Fibroblast of peridontal ligament (primary cell): Measurements from ENCODE around the gene SPOCD1.

Experiments
- DNase-seq: peaks from one replicate; pipeline ENCODE4 v3.0.0-alpha.2; 2010; ENCODE audit errors: extremely low read depth

Gene SPOCD1

DNA sequence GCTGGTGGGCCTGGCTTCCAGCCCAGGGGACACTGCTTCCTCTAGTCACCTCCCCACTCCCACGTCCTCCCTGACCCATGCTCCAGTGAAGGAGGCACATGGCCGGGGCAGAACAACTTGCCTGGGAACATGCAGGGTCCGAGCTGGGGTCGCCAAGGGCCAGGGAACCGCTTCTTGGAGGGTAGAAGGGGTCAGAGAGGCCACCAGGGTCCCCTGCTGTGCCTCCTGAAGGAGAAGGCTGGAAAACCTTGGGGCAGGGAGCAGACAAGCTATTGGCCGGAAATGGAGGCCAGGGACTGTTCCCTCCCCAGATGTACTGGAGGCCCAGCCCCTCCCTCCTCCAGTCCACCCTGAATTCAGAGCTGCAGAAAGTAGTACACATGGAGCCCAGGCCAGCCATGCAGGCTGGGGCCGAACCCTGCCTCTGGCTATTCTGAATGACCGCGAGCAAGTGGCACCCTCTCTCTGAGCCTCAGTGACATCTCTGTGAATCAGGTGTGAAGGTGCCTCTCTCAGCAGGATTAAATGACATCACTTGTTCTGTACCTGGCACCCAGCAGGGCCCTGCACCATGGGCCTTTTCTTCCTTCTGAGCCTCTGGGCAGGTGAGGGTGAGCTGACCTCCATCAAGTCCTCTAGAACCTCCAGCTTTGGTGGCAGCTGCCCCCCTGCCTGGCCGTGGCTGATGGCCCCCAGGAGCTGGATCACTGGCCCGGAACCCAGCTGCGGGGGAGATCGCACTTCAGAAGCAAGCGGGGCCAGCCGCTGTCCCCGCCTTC lies 15.7 kb downstream of the SPOCD1 start:
- DNase-seq, result no peak

DNA sequence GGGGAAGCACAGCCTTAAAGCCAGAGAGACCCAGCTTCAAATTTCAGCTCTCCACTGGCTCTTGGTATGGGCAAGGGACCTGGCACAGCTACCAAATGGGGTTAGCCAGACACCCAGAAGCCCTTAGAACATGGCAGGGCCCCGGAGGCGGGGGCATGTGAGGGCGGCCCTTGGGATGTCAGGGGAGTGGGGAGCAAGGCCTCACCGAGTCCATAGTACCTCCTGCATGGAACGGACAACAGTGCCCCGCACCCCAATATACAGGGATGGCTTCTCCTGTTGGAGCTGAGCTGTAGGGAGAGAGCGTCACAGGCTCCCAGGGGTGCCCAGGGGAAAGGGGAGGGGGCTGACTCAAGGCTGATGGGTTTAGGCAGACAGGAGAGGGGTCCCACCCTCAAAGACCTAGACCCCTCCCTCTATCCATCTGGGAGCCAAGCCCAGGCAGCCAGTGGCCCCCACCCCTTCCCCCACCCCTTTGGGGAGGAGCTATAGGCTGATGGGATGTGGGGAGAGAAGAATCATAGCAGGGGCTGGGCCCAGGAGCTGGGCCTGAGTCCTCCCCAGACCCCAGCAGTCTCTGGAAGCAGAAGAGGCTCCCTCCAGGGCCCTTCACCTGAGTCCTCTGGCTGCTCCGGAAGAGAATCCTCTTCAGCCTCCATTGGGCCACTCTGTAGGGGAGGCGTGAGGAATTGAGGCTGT lies 16.5 kb downstream of the SPOCD1 start:
- DNase-seq, result no peak

GRCh38 chr1:31798433-31799195 lies 17.2 kb downstream of the SPOCD1 start:
- DNase-seq, result peak; percentile 92

- DNase-seq, result no peak
These were observed 17.8 kb downstream of the SPOCD1 start for GRCh38 chr1:31798086-31798432.

GRCh38 chr1:31797216-31797615 lies 18.6 kb downstream of the SPOCD1 start:
- DNase-seq, result no peak

DNA sequence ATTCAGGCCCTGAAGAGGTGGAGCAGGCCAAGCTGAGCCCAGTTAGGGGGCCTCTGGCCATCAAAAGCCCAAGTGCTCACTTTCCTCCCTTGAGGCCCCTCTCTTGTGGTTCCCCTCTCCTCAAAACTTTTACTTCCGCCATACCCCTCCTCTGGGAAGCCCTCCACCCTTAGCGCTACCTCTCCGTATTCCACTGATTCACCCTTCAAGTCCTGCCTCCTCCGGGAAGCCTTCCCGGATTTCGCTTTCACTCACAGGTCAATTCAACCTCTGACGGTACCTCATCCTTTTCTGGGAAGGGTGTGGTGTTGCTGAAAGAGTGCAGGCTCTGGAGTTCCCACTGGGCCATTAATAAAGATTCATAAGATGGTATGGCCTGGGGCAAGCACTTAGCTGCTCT lies 19.1 kb downstream of the SPOCD1 start:
- no peak for DNase-seq

DNA sequence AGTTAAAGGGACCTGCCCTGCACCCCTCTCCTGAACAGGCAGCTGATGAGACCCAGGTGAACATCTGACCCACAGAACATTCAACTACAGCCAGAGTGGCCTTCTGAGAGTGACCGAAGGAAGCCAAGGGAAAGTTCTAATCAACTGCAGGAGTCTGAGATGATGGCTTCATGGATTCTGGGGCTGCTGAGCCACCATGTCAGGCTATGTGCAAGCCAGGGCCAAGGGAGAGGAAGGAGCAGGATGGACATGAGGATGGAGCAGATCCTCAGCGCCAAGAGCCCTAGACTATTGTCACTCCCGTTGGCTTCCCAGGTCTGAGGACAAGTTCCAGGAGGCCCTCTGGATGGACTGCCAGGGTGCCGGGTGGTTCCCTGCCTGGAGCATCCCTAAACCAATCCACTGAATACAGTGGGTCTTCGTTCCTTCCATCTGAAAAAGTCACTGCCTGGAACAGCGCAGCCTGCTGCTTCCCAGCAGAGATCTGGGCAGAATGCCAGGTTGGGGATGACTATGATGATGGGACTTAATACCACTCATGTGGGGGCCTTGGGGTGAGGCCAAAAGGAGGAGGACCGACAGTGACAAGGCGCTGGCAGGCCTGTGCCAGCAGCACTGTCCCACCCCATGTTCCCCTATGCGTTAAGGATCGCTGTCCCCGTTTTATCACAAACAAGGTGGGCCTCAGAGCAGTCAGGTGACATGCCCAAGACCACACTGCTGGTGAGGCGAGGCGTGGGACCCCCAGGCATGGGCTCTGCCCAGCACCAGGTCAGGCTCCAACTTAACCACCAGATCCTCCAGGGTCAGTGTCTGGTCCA lies 19.8 kb downstream of the SPOCD1 start:
- DNase-seq, result peak; percentile 65

GRCh38 chr1:31795096-31795675 lies 20.6 kb downstream of the SPOCD1 start:
- DNase-seq, result no peak

DNA sequence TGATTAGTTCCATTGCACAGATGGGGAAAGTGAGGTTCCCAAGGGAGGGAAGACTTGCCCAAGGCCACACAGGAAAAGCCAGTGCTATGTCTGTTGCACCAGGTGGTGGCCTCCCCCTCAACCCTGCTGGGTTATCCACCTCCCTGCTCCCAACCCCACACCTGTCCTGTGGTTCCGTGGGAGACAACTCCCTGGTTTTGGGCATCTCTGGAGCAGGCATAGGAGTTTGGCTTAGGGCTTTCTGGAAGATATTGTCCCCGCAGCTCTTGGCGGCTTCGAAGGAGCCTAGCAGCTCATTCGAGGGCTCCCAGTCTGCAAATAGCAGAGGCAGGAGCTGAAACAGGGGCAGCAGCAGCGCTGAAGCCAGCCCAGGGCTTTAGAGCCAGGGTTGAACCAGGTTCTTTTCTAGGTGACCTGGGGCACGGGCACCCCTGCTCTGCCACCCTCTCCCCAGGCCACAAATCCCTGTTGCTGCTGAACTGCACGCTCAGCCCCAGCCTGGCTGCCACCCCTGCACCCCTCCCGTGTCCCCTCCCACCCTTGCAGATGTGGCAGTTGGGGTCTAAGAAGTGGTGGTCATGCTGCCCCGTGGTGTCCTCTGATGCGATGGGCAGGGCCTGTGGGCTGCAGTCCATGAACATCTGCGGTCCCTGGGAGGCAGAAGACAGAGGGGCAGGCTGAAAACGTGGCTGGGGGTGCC lies 22.1 kb downstream of the SPOCD1 start:
- DNase-seq, result no peak

GRCh38 chr1:31793086-31793485 lies 22.7 kb downstream of the SPOCD1 start:
- DNase-seq, result no peak

DNA sequence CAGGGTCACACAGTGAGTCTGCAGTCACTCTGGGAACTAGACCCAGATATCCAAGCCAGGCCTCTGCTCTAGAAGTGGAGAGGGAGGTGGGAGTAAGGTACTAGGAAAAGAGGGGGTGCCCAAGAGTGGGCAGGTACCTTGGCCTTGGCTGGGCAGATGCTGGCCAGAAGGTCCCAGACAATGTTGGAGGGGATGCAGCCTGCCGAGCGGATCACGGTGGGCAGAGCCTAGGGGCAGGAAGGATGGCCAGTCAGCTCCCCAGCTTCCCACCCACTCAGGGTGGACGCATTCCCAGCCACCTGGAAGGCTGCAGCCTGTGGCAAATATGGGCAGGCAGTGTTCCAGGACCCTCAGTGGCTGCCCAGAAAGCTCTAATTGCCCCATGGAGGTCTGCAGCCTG lies 23.3 kb downstream of the SPOCD1 start:
- no peak for DNase-seq

- DNase-seq, result no peak
These were observed 23.7 kb downstream of the SPOCD1 start for GRCh38 chr1:31792116-31792515.

- no peak for DNase-seq
These were observed 24.5 kb downstream of the SPOCD1 start for GRCh38 chr1:31791131-31791858.

- no peak for DNase-seq
These were observed 25.2 kb downstream of the SPOCD1 start for GRCh38 chr1:31790641-31791091.

GRCh38 chr1:31790140-31790539 lies 25.7 kb downstream of the SPOCD1 start:
- no peak for DNase-seq

- DNase-seq, result peak; percentile 87
These were observed 26.4 kb downstream of the SPOCD1 start for GRCh38 chr1:31789259-31790065.

GRCh38 chr1:31788825-31789256 lies 27.0 kb downstream of the SPOCD1 start:
- peak; percentile 92 for DNase-seq

GRCh38 chr1:31788138-31788824 lies 27.5 kb downstream of the SPOCD1 start:
- peak; percentile 90 for DNase-seq

- DNase-seq, result no peak
These were observed 28.1 kb downstream of the SPOCD1 start for GRCh38 chr1:31787786-31788137.
